ENCODE data around the gene HACE1.

GRCh38 chr6:104683809-104684208, 175.9 kb downstream of the HACE1 start:
- TF ChIP-seq CTCF (IDR thresholded peaks at IDR 0.05): no peak
- TF ChIP-seq ZFX (IDR thresholded peaks at IDR 0.05; ENCODE audit: borderline replicate concordance): no peak

All from 22Rv1 (cell line).